HG03097 (cell line): Measurements from ENCODE around the gene ZNF8.
"Not testable (repeated sequence)": the region's sequence is repeated elsewhere in the genome, so short reads cannot be mapped to it uniquely, and the experiment has no call there.

ENCODE experiments used
- ATAC-seq: cut with Tn5 transposase; IDR thresholded peaks from one replicate; pipeline ENCODE4 v1.9.1; 2021; ENCODE audit not compliant: unreplicated experiment, low FRiP score

Gene ZNF8

DNA sequence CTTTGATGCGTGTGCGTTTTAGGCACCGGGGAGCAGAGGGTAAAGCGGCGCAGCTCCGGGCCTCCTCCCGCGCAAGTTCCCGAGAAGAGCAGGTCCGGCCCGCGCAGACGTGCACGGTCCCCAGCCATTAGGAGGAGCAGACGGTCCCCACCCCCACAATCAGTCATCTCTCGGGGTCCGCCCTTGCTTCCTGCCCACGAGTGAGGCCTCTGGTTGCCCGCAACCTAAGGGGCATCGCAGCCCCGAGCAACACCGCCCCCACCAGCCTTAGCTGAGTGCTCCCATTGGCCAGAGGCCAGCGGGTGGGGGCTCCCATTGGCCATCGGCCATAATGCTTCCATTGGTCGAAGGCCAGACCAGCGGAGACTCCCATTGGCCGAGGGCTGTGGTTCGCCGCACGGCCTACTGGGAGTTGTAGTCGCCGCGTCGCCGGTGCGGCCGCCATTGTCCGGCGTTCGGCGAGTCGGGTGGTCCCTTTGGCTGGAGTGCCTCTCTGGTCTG lies at the start of gene ZNF8:
Gene ZNF8, plus strand, starts transcription at position 415 of the 501 bp plus-strand sequence. CDS start 127 bp downstream, outside the sequence.
- ATAC-seq, result peak; percentile 97

DNA sequence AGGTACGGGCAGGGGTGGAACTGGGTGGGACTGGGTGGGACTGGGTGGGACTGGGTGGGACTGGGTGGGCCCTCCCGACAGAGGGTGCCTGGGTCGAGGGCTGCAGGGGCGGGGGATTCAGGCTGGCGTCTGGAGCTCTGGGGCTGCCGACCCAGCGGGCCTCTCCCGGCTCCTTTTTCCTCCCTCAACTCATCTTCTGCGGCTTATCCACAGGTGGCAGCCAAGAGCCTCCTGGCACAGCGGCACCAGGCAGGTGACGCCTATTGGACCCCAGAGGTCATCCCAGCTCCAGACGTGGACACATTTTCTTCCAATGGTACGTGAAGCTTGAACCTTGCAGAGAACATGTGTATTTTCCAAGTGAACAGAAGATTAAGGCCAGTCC lies 49.5 kb upstream of the ZNF8 start:
- no peak for ATAC-seq

DNA sequence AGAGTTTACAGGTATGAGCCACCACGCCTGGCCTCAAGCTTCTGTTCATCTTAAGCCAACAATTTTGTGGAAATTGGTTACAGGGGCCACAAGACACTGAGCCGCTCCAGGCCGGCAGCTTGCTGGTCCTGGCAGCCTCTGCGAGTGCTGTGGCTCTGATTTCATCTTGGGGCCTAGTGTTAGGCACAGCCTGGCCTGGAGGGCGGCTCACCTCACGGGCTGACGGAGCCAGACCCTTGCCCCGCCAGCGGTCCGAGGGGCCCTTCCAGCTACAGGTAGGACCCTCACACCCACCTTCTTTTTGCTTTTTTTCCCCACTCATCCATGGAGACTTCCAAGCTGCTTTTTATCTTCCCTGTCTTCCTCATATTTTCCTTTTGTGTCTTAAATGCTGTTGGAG lies 41.4 kb upstream of the ZNF8 start:
- no peak for ATAC-seq

DNA sequence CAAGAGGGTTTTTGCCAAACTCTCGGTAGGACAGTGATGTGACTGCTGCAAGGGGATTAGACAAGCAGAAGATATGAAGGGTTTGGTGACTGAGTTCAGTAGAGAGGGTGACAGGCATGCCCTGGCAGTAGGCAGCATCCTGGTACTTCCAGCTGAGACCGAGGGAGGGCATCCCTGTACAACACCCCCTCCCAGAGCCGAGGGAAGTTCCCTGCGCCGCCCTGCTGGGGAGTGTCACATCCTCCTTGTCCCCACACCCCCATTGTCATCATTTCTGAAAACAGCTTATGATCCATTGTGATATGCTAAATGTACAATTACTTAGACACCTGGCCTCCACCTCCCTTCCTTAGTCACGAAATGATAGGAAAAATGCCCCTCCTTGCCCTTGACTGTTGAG lies 35.4 kb upstream of the ZNF8 start:
- ATAC-seq, result no peak

DNA sequence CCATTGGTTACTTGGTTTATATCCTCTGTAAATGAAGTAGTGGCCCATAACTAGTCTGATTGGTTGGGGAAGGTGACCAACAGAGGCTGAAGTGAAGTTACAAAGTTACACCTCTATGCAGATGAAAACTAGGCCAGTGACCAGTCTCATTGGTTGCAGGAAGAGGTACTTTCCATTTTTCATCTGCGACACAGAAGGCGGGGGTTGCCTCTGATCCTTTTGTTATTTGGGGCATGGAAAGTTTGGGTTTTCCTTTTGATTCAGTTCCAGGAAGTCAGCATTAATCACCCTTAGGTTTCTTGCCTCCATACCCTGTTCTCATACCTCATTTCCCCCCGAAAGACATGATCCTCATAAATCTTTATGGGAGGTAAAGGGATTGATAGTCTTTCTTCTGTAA lies 29.9 kb upstream of the ZNF8 start:
- no peak for ATAC-seq

DNA sequence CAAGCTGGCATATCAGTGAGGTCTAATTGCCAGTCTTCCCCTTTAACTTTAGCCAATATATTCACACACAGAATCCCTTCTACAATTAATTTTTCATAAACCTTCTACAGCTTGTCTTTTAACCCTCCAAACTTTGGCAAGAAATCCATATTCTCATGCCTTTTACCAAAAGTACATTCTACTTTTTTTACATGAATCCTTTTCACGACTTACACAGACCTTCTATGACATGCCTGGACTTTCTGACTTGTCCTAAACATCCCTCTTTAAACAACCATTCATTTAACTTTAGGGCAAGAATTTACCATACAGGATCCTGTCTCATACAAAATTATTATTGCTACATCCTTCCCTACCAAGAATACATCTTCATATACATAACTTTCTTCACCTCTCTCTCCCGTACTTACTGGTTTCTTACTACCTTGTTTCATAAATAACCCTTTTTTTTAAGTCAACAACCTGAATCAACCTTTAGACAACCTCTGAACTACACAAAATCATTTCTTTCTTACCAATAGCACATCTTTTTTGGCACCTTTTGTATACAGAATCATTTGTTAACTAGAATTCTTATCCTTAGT lies 26.6 kb upstream of the ZNF8 start:
- ATAC-seq, result no peak

DNA sequence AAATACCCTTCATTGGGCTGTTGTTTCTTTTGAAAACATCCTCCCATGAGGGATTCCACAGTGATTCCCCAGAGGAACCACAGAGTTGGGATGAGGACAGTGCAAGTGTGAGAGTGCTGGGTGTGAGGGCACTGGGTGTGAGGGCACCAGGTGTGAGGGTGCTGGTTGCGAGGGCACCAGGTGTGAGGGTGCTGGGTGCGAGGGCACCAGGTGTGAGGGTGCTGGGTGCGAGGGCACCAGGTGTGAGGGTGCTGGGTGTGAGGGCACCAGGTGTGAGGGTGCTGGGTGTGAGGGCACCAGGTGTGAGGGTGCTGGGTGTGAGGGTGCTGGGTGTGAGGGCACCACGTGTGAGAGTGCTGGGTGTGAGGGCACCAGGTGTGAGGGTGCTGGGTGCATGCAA lies 20.5 kb upstream of the ZNF8 start:
- ATAC-seq, result not testable (repeated sequence)

DNA sequence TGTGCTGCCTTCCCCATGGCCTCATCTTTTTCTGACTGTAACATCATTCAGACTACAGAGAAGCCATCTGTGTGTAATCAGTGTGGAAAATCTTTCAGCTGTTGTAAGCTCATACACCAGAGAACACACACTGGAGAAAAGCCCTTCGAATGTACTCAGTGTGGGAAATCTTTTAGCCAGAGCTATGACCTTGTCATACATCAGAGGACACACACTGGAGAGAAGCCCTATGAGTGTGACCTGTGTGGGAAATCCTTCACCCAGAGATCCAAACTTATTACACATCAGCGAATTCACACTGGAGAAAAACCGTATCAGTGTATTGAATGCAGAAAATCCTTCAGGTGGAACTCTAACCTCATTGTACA lies 17.2 kb upstream of the ZNF8 start:
- no peak for ATAC-seq

DNA sequence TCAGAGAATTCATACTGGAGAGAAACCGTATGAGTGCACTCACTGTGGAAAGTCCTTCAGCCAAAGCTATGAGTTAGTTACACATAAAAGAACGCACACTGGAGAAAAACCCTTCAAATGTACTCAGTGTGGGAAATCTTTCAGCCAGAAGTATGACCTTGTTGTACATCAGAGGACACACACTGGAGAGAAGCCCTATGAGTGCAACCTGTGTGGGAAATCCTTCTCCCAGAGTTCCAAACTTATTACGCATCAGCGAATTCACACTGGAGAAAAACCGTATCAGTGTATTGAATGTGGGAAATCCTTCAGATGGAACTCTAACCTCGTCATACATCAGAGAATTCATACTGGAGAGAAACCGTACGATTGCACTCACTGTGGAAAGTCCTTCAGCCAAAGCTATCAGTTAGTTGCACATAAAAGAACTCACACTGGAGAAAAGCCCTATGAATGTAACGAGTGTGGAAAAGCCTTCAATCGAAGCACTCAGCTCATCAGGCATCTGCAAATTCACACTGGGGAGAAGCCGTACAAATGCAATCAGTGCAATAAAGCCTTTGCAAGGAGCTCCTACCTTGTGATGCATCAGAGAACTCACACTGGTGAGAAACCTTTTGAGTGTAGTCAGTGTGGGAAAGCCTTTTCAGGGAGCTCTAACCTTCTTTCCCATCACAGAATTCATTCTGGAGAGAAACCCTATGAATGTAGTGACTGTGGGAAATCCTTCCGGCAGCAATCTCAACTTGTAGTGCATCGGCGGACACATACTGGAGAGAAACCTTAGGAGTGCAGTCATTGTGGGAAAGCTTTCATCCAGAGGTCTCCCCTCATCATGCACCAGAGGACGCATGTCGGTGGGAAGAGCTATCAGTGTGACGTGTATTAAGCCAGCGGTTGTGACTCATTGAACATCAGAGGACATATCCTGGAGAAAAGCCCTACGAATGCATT lies 16.5 kb upstream of the ZNF8 start:
- ATAC-seq, result no peak

DNA sequence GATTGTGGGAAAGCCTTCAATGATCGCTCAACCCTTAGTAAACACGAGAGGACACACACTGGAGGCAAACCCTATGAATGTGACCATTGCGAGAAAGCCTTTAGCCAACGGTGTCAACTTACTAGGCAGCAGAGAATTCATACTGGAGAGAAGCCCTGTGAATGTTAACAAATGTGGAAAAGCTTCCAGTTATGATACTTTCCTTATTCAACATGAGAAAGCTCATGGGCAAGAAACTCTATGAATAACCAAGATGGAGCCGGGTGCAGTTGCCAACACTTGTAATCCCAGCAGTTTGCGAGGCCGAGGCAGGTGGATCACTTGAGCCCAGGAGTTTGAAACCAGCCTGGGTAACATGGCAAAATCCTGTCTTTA lies 15.8 kb upstream of the ZNF8 start:
- ATAC-seq, result no peak

DNA sequence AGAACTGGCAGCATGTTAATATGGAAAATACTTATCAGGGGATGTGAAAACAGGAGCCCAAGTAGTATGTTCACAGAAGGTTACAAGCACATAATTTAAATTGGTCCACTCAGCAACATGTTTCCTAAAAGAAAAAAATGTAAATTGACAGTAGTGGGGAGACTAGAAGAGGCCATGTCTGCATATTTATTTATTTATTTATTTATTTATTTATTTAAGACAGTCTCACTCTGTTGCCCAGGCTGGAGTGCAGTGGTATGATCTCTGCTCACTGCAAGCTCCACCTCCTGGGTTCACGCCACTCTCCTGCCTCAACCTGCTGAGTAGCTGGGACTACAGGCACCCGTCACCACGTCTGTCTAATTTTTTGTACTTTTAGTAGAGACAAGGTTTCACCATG lies 13.7 kb upstream of the ZNF8 start:
- no peak for ATAC-seq

DNA sequence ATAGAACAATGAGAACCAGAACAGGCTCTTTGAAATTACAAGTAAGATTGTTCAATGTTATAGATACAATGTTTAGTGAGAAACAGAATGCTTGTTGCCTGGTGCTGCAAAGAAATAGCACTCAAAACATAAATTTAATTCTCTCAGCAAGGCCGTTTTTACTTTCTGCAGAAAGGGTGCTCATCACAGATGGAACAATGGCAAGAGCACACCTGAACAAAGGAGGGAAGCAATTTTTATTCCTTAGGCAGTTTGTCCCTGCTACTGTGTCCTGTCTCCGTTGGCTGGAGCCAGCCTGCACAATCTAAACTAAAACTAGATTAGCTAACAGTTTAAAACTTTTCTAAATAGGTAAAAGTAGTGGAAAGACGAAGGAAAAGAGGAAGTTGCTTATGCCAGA lies 10.4 kb upstream of the ZNF8 start:
- ATAC-seq, result no peak

DNA sequence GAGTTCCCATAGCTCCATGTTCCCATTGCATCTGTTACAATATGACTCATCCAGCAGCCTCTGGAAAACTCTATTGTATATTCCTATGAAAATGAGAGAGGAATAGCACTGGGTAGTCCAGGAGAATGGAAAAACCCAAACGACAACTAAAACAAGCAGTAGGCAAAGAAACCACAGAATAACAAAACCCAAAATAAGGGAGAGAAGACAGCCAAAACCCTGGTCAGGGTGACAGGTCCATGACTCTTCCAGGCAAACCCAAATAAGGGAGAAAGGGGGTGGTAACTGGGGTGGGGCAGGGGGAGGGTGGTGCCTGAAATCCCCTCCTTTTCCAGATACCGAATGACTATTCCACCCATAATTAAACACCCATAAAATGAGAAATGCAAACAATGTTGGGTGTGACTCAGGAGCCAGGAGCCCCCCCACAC lies 4.0 kb upstream of the ZNF8 start:
- ATAC-seq, result no peak

DNA sequence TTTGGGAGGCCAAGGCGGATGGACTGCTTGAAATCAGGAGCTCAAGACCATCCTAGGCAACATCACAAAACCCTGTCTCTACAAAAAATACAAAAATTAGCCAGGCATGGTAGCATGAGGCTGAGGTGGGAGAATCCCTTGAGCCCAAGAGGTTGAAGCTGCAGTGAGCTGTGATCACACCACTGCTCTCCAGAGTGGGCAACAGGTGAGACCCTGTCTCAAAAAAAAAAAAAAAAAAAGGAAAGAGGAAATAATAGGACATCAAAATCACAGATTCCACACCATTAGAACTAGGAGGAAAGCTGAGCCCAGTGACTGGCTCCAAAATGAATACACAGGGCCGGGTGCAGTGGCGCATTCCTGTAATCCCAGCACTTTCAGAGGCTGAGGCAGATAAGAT lies 3.2 kb upstream of the ZNF8 start:
- ATAC-seq, result no peak

DNA sequence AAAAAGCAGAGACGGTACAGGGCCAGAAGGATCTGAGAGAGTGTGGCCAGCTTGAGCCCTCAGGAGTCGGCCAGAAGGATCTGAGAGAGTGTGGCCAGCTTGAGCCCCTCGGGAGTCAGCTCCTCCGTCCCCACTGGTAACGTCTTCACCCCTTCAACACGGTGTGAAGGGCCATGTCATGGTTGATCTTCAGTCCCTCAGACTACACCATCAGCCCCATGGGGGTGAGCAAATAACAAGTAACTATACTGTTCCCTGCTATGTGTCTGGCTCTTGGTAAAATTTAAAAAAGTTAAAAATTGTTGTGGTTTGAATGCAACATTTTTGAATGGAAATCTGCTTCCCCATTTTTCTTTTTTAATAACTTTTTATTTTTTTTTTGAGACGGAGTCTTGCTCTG lies 1.6 kb upstream of the ZNF8 start:
- ATAC-seq, result no peak

DNA sequence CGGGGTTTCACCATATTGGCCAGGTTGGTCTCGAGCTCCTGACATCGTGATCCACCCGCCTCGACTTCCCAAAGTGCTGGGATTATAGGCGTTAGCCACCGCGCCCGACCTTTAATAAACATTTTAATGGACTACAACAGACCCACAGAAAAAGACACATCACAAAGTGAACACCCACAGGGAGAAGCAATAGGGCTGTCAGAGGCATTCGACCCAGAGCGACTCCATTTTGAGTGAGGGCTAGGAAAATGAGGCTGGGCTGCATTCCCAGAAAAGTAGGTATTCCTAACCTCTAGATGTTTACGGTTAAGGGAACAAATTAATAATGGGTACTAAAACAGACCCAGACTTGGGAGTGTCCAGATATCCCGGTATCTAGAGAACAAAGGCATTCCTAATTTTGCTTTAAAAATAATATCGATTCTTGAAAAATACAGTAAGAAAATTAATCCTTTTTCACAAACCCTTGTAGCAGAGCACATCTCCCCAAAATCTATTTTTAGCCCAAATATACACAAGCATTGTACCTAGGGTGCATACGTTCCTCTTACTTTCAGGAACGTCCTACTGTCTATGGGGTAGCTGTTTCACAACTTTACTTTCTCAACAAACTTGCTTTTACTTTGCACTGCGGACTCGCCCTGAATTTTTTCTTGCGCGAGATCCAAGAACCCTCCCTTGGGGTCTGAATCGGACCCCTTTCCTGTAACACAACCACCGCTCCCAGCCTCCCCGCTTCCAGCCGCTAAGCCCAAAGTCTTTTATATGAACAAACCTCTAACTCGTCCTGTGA lies 811 bp upstream of the ZNF8 start:
- ATAC-seq, result no peak

DNA sequence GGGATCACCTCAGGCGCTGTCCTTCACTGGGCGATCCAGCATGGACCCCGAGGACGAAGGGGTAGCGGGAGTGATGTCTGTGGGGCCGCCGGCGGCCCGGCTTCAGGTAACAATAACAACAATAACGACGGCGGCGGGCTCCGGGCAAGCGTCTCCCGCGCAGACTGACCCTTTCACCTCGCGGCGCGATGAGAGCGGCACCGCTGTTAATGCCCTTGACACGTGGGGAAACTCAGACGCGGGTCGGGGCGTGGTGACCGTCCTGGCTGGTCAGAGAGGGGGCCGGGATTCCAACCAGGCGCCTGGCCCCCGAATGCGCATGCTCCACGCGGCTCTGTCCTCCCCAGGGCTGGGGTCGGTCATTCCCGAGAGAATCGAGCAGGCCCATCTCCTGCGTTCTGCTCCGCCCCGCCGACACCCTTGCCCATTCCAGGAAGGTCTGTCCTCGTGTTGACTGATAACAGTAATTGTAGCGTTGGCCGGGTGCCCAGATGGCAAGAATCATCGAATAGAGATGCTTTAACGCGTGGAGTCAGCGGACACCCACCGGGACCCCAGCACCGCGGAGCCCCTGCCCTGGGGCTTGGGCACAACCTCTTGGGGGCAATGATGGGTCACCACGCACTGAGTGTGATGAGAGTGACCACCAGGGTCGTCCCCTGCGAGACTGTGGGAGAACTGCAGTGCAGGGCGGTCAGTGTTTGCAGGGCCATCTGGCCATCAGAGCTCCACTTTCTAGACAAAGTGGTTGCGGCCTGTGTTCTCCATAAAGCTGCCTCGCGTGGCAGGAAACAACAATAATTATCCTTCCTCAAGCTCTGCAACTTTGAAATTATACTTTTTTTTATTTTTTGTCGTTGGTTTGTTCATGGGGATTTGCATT lies 528 bp downstream of the ZNF8 start:
- peak; percentile 25 for ATAC-seq

DNA sequence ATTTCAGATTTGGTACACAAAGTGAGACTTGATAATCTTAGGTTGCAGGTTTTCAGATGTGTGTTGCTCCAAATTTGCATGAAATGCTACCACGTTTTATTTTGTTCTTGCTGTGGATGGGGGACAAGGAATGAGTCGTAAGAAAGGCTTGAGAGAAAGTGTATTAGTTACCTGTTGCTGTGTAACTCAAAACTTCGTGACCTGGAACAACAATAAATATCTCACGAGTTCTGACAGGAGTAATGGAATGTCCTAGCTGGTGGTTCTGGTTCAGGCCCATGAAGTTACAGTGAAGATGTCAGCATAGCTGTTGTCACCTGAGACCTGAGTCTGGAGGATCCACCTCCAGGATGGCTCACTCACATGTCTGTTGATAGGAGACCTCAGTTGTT lies 1.2 kb downstream of the ZNF8 start:
- no peak for ATAC-seq

DNA sequence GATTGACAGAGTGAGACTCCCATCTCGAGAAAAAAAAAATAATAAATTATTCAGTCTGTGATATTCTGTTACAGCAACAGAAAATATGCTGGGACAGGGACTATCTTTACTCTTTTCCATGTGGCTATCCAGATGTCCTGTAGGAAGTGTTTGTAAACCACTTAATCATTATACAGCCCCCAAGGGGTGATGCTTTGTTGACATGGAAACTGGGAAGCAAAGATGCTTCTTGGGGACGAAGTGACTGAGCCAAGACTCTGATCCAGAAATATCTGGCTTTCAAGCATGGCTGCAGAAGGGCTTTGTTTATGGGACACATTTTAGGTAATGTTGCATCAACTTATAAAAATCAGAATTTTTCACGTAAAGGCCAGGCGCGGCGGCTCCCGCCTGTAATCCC lies 5.4 kb downstream of the ZNF8 start:
- no peak for ATAC-seq

DNA sequence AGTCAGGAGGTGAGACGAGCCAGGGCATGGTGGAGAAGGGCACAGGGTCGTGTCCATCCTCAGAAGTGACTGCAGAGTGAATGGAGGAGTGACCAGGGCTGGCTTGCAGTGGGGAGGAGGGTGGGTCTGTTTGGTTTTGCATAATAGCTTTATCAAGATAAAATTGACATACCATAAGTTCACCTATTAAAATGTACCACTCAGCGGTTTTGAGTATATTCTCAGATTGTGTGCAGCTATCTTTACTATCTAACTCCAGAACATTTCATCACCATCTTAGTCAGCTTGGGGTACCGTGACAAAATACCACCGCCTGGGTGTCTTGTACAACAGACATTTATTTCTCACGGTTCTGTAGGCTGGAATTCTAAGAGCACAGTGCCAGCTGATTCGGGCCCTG lies 13.2 kb downstream of the ZNF8 start:
- no peak for ATAC-seq
